ENCODE results near the gene AATF. TPM values are rescaled to one million over a fixed set of nuclear protein-coding genes. Genes with fewer than 3 reads are reported as not detected.

AATF gene
- total RNA-seq, 1 donor from 2014 or later = 28.9 TPM

DNA sequence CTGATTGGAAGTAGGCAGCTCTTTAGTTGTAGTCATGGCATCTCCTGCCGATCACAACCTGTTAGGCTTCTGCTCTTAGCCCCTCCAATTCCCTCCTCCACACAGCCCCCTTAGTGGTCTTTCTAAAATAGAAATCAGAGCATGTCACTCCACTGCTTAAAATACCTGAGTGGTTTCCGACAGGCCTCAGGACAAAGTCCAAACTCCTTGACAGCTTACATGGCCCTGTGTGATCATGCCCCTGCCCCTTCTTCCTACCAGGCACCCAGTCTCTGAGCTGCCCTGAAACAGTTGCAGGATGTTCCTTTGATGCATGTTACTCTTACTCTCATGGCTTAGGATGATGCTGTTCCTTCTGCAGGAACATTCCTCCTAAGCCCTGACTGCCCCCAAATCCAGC lies 147.3 kb downstream of the AATF start:
- TF ChIP-seq EZH2 (IDR thresholded peaks at IDR 0.05) = no peak
- no peak for TF ChIP-seq CTCF (IDR thresholded peaks at IDR 0.05)
- no peak for TF ChIP-seq EZH2phosphoT487 (IDR thresholded peaks at IDR 0.05)
- no peak overlapping the region for H2AFZ ChIP-seq (replicated peaks)
- H3K9me3 Mint-ChIP-seq = no peaks in the 10 kb centered on the region
- H3K4me3 ChIP-seq = no peak overlapping the region
- H3K27ac Mint-ChIP-seq = no peak overlapping the region
- no peak overlapping the region for H3K4me2 ChIP-seq
- peaks cover 1% of the 10 kb centered on the region for H3K4me1 ChIP-seq
- H4K20me1 ChIP-seq (ENCODE audit: low read depth) = no peaks in the 10 kb centered on the region
- no peak overlapping the region for H3K4me3 Mint-ChIP-seq
- no peak for DNase-seq (ENCODE audit: low spot score)
- no peak overlapping the region for H3K27ac ChIP-seq
- H3K36me3 ChIP-seq = no peaks in the 10 kb centered on the region
- H3K27me3 ChIP-seq = no peaks in the 10 kb centered on the region
- H3K9me3 ChIP-seq (ENCODE audit: low read depth) = no peaks in the 10 kb centered on the region
- H3K9ac ChIP-seq = no peak overlapping the region
- peaks cover 34% of the 10 kb centered on the region for H3K36me3 Mint-ChIP-seq
- H3K4me1 Mint-ChIP-seq = peaks cover 2% of the 10 kb centered on the region
- peaks cover 4% of the 10 kb centered on the region for H3F3A ChIP-seq (ENCODE audit: low read depth)
- peaks cover 6% of the 10 kb centered on the region for H3K27me3 Mint-ChIP-seq (ENCODE audit: insufficient read depth, low read depth)
- no peaks in the 10 kb centered on the region for H3K79me2 ChIP-seq (ENCODE audit: low read depth)

DNA sequence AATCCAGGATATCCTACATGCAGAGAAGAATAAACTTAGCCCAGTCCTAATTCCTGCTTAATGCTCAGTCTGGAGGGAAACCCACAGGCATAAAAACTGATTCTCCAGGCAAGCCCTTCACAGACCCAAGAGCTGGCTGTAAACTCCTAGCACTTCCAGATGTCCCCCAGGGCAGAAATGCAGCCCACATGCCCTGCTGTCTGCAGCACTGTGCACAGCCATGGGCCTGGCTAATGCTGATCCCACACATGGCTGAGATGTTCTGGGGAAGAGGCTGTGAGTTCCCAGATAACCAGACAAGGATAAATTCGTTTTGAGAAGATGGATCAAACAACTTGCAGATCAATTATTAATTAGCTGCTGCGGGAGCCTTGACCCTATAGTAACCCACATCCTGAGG lies 148.4 kb downstream of the AATF start:
- TF ChIP-seq EZH2phosphoT487 (IDR thresholded peaks at IDR 0.05) = no peak
- TF ChIP-seq EZH2 (IDR thresholded peaks at IDR 0.05) = no peak
- no peak for TF ChIP-seq CTCF (IDR thresholded peaks at IDR 0.05)
- Histone ChIP-seq H3K4me1 (no peaks in the 10 kb centered on the region), H3K4me3 (no peak overlapping the region), H3K27me3 (no peaks in the 10 kb centered on the region), H3K36me3 (no peaks in the 10 kb centered on the region), H3K9ac (no peak overlapping the region), H3K27ac (no peak overlapping the region), H3K79me2 (ENCODE audit: low read depth) (no peaks in the 10 kb centered on the region), H3K9me3 (ENCODE audit: low read depth) (no peaks in the 10 kb centered on the region), H3K4me2 (no peak overlapping the region), H2AFZ (replicated peaks) (no peak overlapping the region), H4K20me1 (ENCODE audit: low read depth) (no peaks in the 10 kb centered on the region), H3F3A (ENCODE audit: low read depth) (peaks cover 4% of the 10 kb centered on the region)
- Mint-ChIP-seq H3K36me3 (peaks cover 37% of the 10 kb centered on the region), H3K27me3 (ENCODE audit: insufficient read depth, low read depth) (peaks cover 6% of the 10 kb centered on the region), H3K9me3 (no peaks in the 10 kb centered on the region), H3K4me3 (no peak overlapping the region), H3K27ac (no peak overlapping the region), H3K4me1 (peaks cover 2% of the 10 kb centered on the region)
- DNase-seq (ENCODE audit: low spot score) = no peak

DNA sequence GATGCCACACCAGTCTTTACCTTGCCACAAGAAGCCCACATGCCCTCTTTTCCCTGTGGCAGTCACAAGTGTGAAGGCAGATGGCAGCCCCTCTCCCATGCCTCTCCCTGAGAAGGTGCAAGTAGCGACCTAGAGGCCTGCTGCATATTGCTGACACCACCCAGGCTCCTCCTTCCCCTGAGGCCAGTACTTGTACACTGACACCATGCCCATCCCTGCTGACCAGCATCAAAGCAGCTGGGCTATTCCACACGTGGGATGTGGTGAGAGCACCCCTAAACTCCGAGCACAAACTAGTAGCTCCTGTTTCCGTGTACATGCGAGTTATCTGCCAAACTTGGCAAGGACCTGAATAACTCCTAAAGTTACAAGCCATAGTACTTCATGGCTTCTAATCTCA lies 149.4 kb downstream of the AATF start:
- no peak overlapping the region for H3K4me3 ChIP-seq
- no peak overlapping the region for H2AFZ ChIP-seq (replicated peaks)
- H3K36me3 ChIP-seq = no peaks in the 10 kb centered on the region
- peaks cover 2% of the 10 kb centered on the region for H3K4me1 ChIP-seq
- H3F3A ChIP-seq (ENCODE audit: low read depth) = peaks cover 10% of the 10 kb centered on the region
- no peak overlapping the region for H3K27ac Mint-ChIP-seq
- H3K36me3 Mint-ChIP-seq = peaks cover 37% of the 10 kb centered on the region
- H3K4me3 Mint-ChIP-seq = no peak overlapping the region
- no peak overlapping the region for H3K4me2 ChIP-seq
- peaks cover 5% of the 10 kb centered on the region for H4K20me1 ChIP-seq (ENCODE audit: low read depth)
- peaks cover 6% of the 10 kb centered on the region for H3K27me3 Mint-ChIP-seq (ENCODE audit: insufficient read depth, low read depth)
- H3K9ac ChIP-seq = no peak overlapping the region
- TF ChIP-seq CTCF (IDR thresholded peaks at IDR 0.05) (no peak), EZH2 (IDR thresholded peaks at IDR 0.05) (no peak), EZH2phosphoT487 (IDR thresholded peaks at IDR 0.05) (no peak)
- H3K79me2 ChIP-seq (ENCODE audit: low read depth) = no peaks in the 10 kb centered on the region
- H3K9me3 ChIP-seq (ENCODE audit: low read depth) = no peaks in the 10 kb centered on the region
- no peak overlapping the region for H3K27ac ChIP-seq
- DNase-seq (ENCODE audit: low spot score) = no peak
- H3K9me3 Mint-ChIP-seq = no peaks in the 10 kb centered on the region
- H3K27me3 ChIP-seq = no peaks in the 10 kb centered on the region
- peaks cover 2% of the 10 kb centered on the region for H3K4me1 Mint-ChIP-seq
